Kidney (tissue), 14 donors: ENCODE measurements around the gene SLFN5. TPM values are rescaled to one million over a fixed set of nuclear protein-coding genes. Genes with fewer than 3 reads are reported as not detected.

Experiments
- DNase-seq, 5 donors: peaks; one replicate each; pipeline ENCODE4 v3.0.0-alpha.2; 2013 to 2020
- FAIRE-seq: peaks from 2 replicates; lab custom pipeline; 2012; peaks lifted over from hg19 to GRCh38; lab: Jason Lieb, UNC
- H3K27ac ChIP-seq, 2 donors: one replicate each; pipeline ENCODE4 v1.7.0; 2013; ENCODE audit warnings: low read depth in 2 of 2, low read length in 2 of 2, inconsistent platforms in 1 of 2
- H3K27me3 ChIP-seq: one replicate; pipeline ENCODE4 v1.7.1; 2013; ENCODE audit warnings: low read length, inconsistent platforms; ENCODE audit not compliant: control insufficient read depth, insufficient read depth
- H3K36me3 ChIP-seq, 3 donors: one replicate each; pipeline versions ENCODE4 v1.7.0 to v1.7.1; 2013; ENCODE audit warnings: low read length in 3 of 3, control low read depth in 1 of 3, inconsistent platforms in 1 of 3; ENCODE audit not compliant: insufficient read depth in 3 of 3, control insufficient read depth in 2 of 3
- H3K4me1 ChIP-seq, 3 donors: one replicate each; pipeline versions ENCODE4 v1.7.0 to v1.7.1; 2013; ENCODE audit warnings: low read length in 3 of 3, inconsistent platforms in 1 of 3, low read depth in 1 of 3; ENCODE audit not compliant: control insufficient read depth in 2 of 3, insufficient read depth in 2 of 3
- H3K4me3 ChIP-seq, 3 donors: one replicate each; pipeline versions ENCODE4 v1.7.0 to v1.8.1; 2013; ENCODE audit warnings: low read length in 3 of 3, control low read depth in 1 of 3, inconsistent platforms in 1 of 3
- H3K9ac ChIP-seq, 3 donors: one replicate each; pipeline versions ENCODE4 v1.7.0 to v1.7.1; 2013; ENCODE audit warnings: low read length in 3 of 3, control low read depth in 1 of 3, inconsistent platforms in 1 of 3
- H3K9me3 ChIP-seq, 3 donors: one replicate each; pipeline versions ENCODE4 v1.7.0 to v1.7.1; 2013; ENCODE audit warnings: low read length in 3 of 3, control low read depth in 1 of 3, inconsistent platforms in 1 of 3; ENCODE audit not compliant: control insufficient read depth in 2 of 3, insufficient read depth in 1 of 3
- intact Hi-C: fragments of 100-400 bp; cut with DNase I; formaldehyde crosslinking; loops from one replicate; pipeline ENCODE4 v1.11.1; 2022
- polyA plus RNA-seq: library from polyadenylated mRNA; stranded (reverse); fragments of 350-450 nt; fragmentation: Illumina TruSeq; extraction: RNeasy Lipid Tissue Mini Kit (QIAGEN cat#74804); gene quantifications from one replicate; pipeline ENCODE4 v1.2.3, GENCODE V29; 2014; ENCODE audit warnings: low read depth, low replicate concordance; ENCODE audit not compliant: insufficient read depth
- total RNA-seq: library from RNA; stranded (reverse); fragmentation: NEBNext Ultra II Directional; extraction: Animal tissue kit (Norgen Biotek cat#: 25700); gene quantifications from one replicate; pipeline ENCODE4 v1.2.1, GENCODE V29; 2021
- TF ChIP-seq, protein P1 (sequence below): IDR thresholded peaks from 3 replicates; pipeline ENCODE4 v1.5.1; 2012; ENCODE audit warnings: mild to moderate bottlenecking, moderate library complexity, borderline replicate concordance; ENCODE audit not compliant: insufficient read depth; ENCODE audit errors: extremely low read depth
- donor health status: control.
- donor health status: control.
- donor health status: control.
- donor health status: control.
- donor health status: control.
- donor health status: DM: yes; HTN: yes; CAD: no.
- donor health status: Normal renal cell carcinoma (clear cell type).

SLFN5 gene
- total and polyA plus RNA-seq, 2 donors from 2014 or later, result 2.0 to 64.8 TPM

DNA sequence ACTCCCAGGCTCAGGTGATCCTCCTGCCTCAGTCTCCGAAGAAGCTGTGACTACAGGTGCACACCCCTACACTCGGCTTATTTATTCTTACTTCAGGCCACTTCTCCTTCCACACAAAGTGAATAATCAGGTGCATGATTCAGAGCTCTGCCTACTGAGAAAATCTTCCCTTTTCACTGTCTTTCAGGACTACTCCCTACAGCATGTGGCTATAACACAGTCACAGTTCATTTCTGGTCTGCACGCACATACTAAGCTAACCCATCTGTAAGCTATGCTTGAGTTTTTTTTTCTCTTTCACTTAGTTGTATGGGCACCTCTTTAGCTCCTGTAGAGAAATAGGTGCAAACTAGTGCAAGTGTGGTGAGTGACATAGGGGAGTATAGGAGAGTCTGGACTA lies 7.6 kb upstream of the SLFN5 start:
- intact Hi-C loops, result no loop called here
- H3K36me3 ChIP-seq, result no peaks in the 10 kb centered on the region
- no peaks in the 10 kb centered on the region for H3K9me3 ChIP-seq
- DNase-seq, result no peak
- no peaks in the 10 kb centered on the region for H3K27me3 ChIP-seq
- TF ChIP-seq, protein P1, sequence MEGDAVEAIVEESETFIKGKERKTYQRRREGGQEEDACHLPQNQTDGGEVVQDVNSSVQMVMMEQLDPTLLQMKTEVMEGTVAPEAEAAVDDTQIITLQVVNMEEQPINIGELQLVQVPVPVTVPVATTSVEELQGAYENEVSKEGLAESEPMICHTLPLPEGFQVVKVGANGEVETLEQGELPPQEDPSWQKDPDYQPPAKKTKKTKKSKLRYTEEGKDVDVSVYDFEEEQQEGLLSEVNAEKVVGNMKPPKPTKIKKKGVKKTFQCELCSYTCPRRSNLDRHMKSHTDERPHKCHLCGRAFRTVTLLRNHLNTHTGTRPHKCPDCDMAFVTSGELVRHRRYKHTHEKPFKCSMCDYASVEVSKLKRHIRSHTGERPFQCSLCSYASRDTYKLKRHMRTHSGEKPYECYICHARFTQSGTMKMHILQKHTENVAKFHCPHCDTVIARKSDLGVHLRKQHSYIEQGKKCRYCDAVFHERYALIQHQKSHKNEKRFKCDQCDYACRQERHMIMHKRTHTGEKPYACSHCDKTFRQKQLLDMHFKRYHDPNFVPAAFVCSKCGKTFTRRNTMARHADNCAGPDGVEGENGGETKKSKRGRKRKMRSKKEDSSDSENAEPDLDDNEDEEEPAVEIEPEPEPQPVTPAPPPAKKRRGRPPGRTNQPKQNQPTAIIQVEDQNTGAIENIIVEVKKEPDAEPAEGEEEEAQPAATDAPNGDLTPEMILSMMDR, result no peak
- no peaks in the 10 kb centered on the region for H3K4me1 ChIP-seq
- H3K9ac ChIP-seq, result no peak overlapping the region
- no peak for FAIRE-seq
- H3K4me3 ChIP-seq, result no peak overlapping the region
- no peak overlapping the region for H3K27ac ChIP-seq

DNA sequence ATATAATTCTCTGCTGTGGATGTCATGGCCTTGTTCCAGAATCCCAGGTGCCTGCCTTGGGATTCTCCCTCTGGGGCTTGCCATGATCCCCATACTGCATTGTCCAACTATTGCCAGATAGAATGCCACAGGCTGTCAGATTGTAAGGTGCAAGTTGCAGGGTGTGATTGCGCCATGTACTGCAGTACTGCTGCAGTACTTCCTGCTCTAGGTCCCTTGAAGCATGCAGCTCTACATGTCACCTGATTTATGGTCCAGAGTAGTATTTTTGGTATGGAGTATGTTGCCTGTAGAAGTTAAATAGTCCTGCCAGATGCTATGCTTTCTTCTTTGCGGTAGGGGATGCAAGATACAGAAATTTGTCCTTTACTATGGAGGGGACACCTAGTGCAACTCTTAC lies 7.0 kb upstream of the SLFN5 start:
- no peaks in the 10 kb centered on the region for H3K4me1 ChIP-seq
- TF ChIP-seq, protein P1, result no peak
- no peak overlapping the region for H3K4me3 ChIP-seq
- intact Hi-C loops, result no loop called here
- no peaks in the 10 kb centered on the region for H3K27me3 ChIP-seq
- H3K36me3 ChIP-seq, result no peaks in the 10 kb centered on the region
- H3K9me3 ChIP-seq, result no peaks in the 10 kb centered on the region
- DNase-seq (no peak), FAIRE-seq (no peak)
- H3K9ac ChIP-seq, result no peak overlapping the region
- H3K27ac ChIP-seq, result no peak overlapping the region

DNA sequence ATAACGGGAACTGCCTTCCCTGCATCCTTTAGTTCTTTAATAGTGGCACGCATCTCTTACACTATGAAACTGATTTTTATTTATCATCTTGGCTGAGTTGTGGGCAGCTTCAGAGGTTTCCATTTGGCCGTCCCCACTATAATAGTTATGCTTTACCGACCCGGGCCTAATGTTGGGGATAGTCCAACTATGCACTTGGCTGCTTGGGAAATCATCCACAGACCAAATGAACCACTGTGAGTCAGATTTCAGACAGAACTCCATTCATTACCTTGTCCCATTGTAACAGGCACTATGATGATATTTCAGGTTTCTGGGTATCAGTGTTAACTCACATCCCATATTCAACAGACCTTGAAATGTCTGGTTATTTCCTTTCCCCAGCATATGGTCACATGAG lies 6.1 kb upstream of the SLFN5 start:
- Histone ChIP-seq H3K36me3 (no peaks in the 10 kb centered on the region), H3K4me1 (no peaks in the 10 kb centered on the region), H3K9ac (no peak overlapping the region), H3K9me3 (no peaks in the 10 kb centered on the region), H3K27me3 (no peaks in the 10 kb centered on the region), H3K4me3 (no peak overlapping the region), H3K27ac (no peak overlapping the region)
- intact Hi-C loops, result no loop called here
- DNase-seq, result no peak
- TF ChIP-seq, protein P1, result no peak
- FAIRE-seq, result no peak

DNA sequence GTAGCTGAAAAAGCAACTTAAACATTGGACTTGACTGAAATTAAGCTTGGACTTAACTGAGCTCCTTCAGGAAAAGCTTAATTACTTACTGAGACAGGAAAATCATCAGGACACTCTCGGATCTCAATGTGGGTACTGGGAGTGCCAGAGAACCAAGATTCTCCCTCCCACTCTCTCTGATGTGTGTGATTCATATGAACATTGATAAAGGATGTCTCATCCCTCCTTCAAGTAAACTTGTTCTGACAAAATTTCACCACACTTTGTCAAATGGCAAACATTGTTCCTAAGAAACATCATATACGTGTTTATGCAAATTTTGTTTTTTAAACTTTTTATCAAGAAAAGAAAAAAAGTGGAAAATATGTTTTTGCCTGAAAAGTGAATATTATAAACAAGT lies 4.1 kb upstream of the SLFN5 start:
- DNase-seq, result no peak
- no peak overlapping the region for H3K27ac ChIP-seq
- no peaks in the 10 kb centered on the region for H3K9me3 ChIP-seq
- no peak overlapping the region for H3K4me3 ChIP-seq
- H3K4me1 ChIP-seq, result peaks cover 0 to 4% (median 0%) of the 10 kb centered on the region in 3 donors
- no peaks in the 10 kb centered on the region for H3K27me3 ChIP-seq
- TF ChIP-seq, protein P1, result no peak
- intact Hi-C loops, result no loop called here
- FAIRE-seq, result no peak
- no peaks in the 10 kb centered on the region for H3K36me3 ChIP-seq
- no peak overlapping the region for H3K9ac ChIP-seq
